ENCODE measurements around the gene PRODH.
"Not testable (repeated sequence)": the region's sequence is repeated elsewhere in the genome, so short reads cannot be mapped to it uniquely, and the experiment has no call there.

Gene PRODH

GRCh38 chr22:18896037-18896657 lies 39.9 kb downstream of the PRODH start:
- DNase-seq = not testable (repeated sequence)

- not testable (repeated sequence) for DNase-seq
Observed at GRCh38 chr22:18893775-18894174, 42.3 kb downstream of the PRODH start.

DNA sequence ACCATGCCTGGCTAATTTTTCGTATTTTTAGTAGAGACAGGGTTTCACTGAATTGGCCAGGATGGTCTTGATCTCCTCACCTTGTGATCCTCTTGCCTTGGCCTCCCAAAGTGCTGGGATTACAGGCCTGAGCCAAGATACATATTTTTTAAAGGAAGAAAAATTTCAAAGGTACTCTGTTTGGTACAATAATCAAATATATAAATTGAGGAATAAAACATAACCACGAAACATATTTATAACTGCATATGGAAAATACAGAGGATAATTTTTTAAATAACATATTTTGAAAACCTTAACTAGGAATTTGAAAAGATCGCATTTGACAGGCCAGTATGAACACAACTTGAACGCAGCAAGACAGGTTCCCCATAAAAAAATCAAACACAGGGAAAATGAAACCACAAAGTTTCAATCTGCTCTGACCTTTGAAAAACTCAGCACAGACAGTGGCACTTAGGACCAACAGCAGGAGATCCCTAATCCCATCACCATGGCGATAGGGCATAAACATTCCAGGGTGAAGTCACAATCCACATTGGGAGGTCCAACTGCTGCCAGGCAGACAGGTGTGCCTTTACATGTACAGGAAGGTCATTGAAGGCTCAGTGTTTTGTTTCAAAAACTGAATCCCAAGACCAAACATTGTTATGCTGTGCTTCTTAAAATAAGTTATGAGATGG lies 45.4 kb downstream of the PRODH start:
- DNase-seq = not testable (repeated sequence)

DNA sequence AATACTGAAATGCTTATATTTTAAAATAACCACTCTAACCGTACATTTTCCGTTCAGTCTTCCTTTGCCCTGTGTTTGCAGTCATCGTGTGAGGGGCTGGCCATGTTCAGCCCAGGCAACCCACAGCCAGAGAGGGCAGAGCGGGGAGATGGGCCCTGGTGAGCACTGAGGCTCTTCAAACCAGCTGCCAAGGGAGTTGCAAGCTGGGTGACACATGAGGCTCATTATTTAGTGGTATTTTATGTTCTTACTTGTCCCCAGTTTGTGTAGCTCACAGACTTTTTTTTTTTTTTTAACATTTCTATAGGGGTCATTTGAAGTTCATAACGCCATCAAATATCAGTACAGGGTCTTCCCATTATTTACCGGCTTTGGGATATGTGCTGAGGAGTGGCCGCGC lies 48.0 kb downstream of the PRODH start:
- DNase-seq = no peak

- not testable (repeated sequence) for DNase-seq
Observed at GRCh38 chr22:18884465-18884864, 51.6 kb downstream of the PRODH start.

GRCh38 chr22:18881260-18881659 lies 54.8 kb downstream of the PRODH start:
- peak; percentile 47 for DNase-seq
